HG03159 (cell line): ENCODE measurements around the gene AP1AR.

Source experiments
- ATAC-seq: cut with Tn5 transposase; IDR thresholded peaks from one replicate; pipeline ENCODE4 v1.9.1; 2021; ENCODE audit warnings: mild to moderate bottlenecking, moderate library complexity; ENCODE audit not compliant: unreplicated experiment

The AP1AR gene

DNA sequence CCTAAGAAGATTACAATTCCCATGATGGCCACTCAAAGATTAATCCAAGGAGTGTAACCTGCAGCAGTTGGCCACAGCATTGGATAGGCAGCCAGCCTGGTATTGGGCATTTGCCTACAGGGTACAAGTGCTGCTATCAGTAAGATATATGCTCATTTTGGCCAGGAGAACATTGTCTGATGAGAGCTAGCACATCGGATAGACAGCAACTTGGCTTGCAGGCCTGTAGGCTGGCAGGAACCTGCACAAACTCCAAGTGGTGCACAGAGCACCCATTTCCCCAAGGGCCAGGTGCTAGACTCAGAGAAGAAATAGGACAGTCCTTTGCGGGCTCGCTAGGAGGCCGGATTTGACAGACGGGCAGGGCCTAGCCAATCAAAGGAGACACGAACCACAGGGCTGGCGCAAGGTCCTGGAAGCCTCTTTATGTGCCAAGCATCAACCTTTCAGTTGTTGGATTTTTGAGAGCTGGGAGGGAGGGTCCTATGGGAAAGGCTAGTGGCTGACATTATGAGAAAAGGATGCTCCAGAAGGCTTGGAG is 11.7 kb upstream of the AP1AR start:
- ATAC-seq = no peak

DNA sequence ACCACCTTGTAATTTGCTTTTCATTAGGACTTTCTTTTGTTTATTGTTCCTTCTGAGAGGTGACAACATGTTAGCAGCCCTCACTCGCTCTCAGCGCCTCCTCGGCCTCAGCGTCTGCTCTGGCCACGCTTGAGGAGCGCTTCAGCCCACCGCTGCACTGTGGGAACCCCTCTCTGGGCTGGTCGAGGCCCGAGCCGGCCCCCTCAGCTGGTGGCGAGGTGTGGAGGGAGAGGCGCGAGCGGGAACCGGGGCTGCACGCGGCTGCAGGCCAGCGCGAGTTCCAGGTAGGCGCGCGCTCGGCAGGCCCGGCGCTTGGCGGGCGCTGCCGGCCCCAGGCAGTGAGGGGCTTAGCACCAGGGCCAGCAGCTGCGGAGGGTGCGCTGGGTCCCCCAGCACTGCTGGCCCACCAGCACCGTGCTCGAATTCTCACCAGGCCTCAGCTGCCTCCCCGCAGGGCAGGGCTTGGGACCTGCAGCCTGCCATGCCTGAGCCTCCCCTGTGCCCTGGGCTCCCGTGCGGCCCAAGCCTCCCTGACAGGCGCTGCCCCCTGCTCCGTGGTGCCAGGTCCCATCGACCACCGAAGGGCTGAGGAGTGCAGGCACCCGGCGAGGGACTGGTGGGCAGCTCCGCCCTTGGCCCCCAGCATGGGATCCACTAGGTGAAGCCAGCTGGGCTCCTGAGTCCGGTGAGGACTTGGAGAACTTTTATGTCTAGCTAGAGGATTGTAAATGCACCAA is 9.2 kb upstream of the AP1AR start:
- no peak for ATAC-seq

GRCh38 chr4:112225157-112225556 is 6.4 kb upstream of the AP1AR start:
- ATAC-seq = no peak

GRCh38 chr4:112230879-112231778 is 458 bp upstream of the AP1AR start:
- peak; percentile 86 for ATAC-seq

DNA sequence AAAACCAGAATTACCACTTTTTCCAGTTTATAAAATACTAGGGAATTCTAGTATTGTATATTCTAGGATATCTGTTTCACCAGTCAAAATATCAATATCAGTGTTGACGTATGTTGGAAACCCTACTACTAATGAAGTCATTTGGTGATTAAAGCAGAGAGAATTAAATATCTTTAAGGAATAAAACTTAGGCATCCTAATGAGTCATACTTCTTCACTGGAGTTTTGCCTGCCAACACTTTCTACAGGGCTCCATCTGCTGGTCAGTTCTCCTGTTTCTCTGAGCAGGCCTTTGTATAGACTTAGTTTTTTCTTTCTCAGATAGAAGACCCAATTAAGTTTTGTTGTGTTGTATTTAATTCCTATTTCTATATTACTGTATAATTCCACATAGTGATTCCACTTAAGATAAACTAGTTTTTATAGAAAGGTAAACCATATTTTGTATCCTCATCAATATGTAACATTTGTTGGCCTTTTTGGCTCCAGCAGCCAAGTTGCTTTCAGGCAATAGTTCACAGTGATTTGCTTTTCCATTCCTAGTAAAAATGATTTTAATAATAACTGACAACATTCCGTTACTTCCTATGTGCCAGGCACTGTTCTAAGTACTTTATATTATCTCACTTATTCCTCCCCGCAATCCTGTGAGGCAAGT is 3.5 kb downstream of the AP1AR start:
- ATAC-seq = no peak

- no peak for ATAC-seq
Measured at GRCh38 chr4:112236040-112236439, 4.5 kb downstream of the AP1AR start.

DNA sequence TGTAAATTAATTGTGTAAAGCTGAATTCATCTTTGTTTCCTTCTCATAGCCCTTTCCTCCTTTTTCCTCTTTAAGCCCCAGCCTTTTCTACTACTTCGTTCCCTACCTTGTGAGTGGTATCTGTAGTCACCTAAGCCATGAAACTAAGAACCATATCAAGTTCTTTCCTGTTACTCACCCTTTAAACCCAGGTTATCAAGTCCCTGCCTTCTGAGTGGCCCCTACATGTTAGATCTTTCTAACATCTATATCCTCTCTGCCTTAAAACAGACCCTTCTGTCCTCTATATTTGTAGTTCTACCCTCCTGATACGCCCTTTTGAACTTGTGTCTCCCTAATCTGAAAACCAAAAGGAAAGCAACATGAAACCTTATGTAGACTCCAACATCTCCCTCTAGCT is 7.2 kb downstream of the AP1AR start:
- no peak for ATAC-seq

DNA sequence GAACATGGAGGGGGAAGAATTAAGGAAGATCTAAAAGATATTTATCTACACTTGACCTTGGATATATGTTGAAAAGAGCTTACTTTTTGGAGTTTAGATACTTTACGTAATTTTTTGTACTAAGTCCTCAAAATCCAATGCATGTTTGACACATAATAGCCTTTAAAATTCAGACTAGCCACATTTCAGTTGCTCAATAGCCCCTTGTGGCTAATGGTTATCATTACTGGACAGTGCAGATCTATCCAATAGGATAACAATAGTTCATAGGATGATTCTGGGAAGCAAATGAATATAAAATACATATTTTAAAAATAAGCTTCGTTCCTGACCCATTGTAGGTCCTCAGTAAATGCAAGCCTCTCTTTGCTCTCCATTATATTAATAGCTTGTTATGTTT is 13.8 kb downstream of the AP1AR start:
- ATAC-seq = no peak

GRCh38 chr4:112247021-112247420 is 15.4 kb downstream of the AP1AR start:
- ATAC-seq = no peak

DNA sequence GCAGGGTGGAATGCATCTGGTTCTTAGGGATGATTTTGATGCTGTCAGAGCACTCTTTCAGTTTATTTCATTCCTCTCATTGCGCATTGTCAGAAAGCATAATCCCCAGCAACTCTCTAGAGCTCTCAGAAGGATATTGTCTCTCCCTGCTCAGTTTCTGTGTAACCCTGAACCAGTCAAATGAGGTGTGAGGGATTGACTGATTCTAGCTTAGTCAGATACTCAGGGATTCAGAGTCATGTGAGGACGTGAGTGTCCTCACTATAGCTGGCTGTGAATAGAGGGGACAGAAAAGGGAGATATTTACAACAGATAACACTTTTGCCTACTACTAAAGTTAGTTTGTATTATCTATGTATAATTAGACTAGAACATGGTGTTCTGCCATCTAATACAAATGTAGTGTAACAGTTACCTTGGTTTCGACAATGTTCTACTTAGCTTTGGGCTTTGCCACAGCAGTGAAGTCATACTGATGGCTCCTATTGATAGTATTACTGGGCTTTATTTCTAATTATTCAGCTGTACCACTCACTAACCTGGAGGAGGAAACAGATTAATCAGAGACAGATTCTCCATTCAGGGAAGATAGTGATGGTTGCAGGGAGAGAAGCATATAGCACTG is 19.5 kb downstream of the AP1AR start:
- no peak for ATAC-seq

GRCh38 chr4:112252234-112252633 is 20.6 kb downstream of the AP1AR start:
- no peak for ATAC-seq

GRCh38 chr4:112253382-112254000 is 21.9 kb downstream of the AP1AR start:
- ATAC-seq = peak; percentile 80

GRCh38 chr4:112257098-112257497 is 25.5 kb downstream of the AP1AR start:
- ATAC-seq = no peak

DNA sequence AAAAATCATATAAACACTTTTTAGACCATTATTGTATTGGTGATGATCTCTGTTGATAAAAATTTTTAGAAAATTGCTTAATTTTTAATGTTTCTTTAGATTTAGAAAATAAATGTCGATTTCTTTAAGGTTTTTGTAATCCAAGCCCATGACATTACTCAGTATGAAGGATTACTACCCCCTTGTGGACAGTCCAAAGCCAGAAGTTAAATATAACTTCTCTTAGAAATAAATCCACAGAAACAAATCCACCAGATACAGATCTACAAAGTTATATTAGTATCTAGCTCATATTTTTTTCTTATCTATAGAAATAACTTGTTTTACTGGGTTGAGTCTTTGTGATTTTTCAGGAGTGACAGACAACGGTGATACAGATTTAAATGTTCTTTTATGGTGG is 35.2 kb downstream of the AP1AR start:
- ATAC-seq = no peak

GRCh38 chr4:112270051-112270450 is 38.5 kb downstream of the AP1AR start:
- no peak for ATAC-seq

- no peak for ATAC-seq
Measured at GRCh38 chr4:112270640-112271421, 39.2 kb downstream of the AP1AR start.

- ATAC-seq = no peak
Measured at GRCh38 chr4:112272292-112272691, 40.7 kb downstream of the AP1AR start.

GRCh38 chr4:112274959-112275358 is 43.4 kb downstream of the AP1AR start:
- ATAC-seq = no peak

DNA sequence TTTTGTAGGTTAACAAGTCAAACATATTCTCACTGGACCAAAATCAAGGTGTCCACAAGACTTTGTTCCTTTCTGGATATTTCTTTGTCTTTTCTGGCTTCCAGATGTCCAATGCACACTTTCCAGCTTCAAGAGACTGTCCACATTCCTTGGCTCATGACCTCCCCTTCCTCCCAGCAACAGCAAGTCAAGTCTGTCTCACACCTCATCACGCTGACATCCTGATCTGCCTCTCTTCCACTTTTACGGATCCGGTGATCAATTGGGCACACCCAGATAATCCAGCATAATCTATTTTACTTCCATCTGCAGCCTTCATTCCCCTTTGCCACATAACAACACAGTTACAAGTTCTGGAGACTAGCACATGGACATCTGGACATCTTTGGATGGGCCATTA is 44.5 kb downstream of the AP1AR start:
- no peak for ATAC-seq

- no peak for ATAC-seq
Measured at GRCh38 chr4:112277220-112277619, 45.6 kb downstream of the AP1AR start.
